Adrenal gland (tissue), 12 donors: ENCODE results near the gene MGRN1. TPM values are rescaled to one million over a fixed set of nuclear protein-coding genes. Genes with fewer than 3 reads are reported as not detected.

Experiments used
- DNase-seq, 7 donors: peaks; one replicate each; pipeline ENCODE4 v3.0.0-alpha.2; 2019 to 2020
- H3K27ac ChIP-seq, 5 donors: fragments of 200-600 bp; sonication (generic) in 4 of 5; 1 replicate in 3 of 5; 2 replicates in 2 of 5; pipeline versions ENCODE4 v1.5.1 to v1.8.0; 2016 to 2020; ENCODE audit warnings: mild to moderate bottlenecking in 1 of 5
- H3K27me3 ChIP-seq: fragments of 200-600 bp; 2 replicates; pipeline ENCODE4 v1.8.0; 2021
- H3K36me3 ChIP-seq, 2 donors: fragments of 200-600 bp; replicated peaks in 1 of 2; 1 replicate in 1 of 2; 2 replicates in 1 of 2; pipeline versions ENCODE4 v1.5.1 to v1.8.0; 2018 to 2022
- H3K4me1 ChIP-seq, 2 donors: fragments of 200-600 bp; replicated peaks in 1 of 2; 1 replicate in 1 of 2; 2 replicates in 1 of 2; pipeline versions ENCODE4 v1.5.1 to v1.8.0; 2018 to 2021
- H3K4me3 ChIP-seq, 4 donors: fragments of 200-600 bp; sonication (generic) in 3 of 4; one replicate each; pipeline ENCODE4 v1.5.1; 2016 to 2018
- H3K9me3 ChIP-seq, 3 donors: fragments of 200-600 bp; sonication (generic) in 1 of 3; replicated peaks in 1 of 3; 1 replicate in 2 of 3; 2 replicates in 1 of 3; pipeline versions ENCODE4 v1.5.1 to v1.8.0; 2016 to 2021
- CTCF ChIP-seq, 6 experiments: fragments of 450-650 bp in 4 of 6; fragments of 200-600 bp in 2 of 6; sonication (generic) in 1 of 6; IDR thresholded peaks; 1 replicate in 5 of 6; 2 replicates in 1 of 6; pipeline versions ENCODE4 v1.5.1 to v1.8.0; 2016 to 2021; ENCODE audit warnings: antibody characterized with exemption in 6 of 6, mild to moderate bottlenecking in 2 of 6, moderate library complexity in 1 of 6
- POLR2A ChIP-seq, 2 donors: fragments of 450-650 bp; IDR thresholded peaks; one replicate each; pipeline ENCODE4 v1.6.1; 2017; ENCODE audit warnings: antibody characterized with exemption in 2 of 2, mild to moderate bottlenecking in 2 of 2, moderate library complexity in 1 of 2
- WGBS, 4 donors: extraction: QIAGEN DNeasy Blood & Tissue Kit in 2 of 4; methylation state at CpG; one replicate each; pipeline versions ENCODE4 v1.1.5 to v1.1.7; 2013 to 2017; 5-methylcytosine and 5-hydroxymethylcytosine counted together
- intact Hi-C, 2 donors: fragments of 100-400 bp; cut with DNase I; formaldehyde crosslinking; loops; one replicate each; pipeline versions ENCODE4 v1.14.1 to v1.15.0; 2022 to 2023
- polyA plus RNA-seq, 3 donors: library from polyadenylated mRNA; stranded (reverse); fragments of 200-250 nt in 2 of 3; fragments of 350-450 nt in 1 of 3; fragmentation: Illumina TruSeq in 1 of 3; extraction: RNeasy Lipid Tissue Mini Kit (QIAGEN cat#74804) in 1 of 3; gene quantifications; one replicate each; pipeline ENCODE4 v1.2.3, GENCODE V29; 2013 to 2014
- total RNA-seq, 9 donors: library from RNA; depleted of rRNA in 4 of 9; stranded (reverse); fragments of >200 nt in 4 of 9; fragments of 120-200 nt in 1 of 9; fragmentation: NEBNext Ultra II Directional in 1 of 9; extraction: Animal tissue kit (Norgen Biotek cat#: 25700) in 1 of 9; gene quantifications; one replicate each; pipeline versions ENCODE4 v1.1.0 to v1.2.4, GENCODE V29; 2013 to 2023
- donor health status: healthy with polysubstance abuse.
- donor health status: Bipolar disorder and iron deficiency.
- donor health status: DM: yes; HTN: yes; CAD: no.
- donor health status: DM: no; HTN: no; CAD: no.
- donor health status: DM: no; HTN: no; CAD: no.
- donor health status: DM: yes; HTN: yes; CAD: no.

MGRN1 gene
- total and polyA plus RNA-seq, 12 donors, result 17.5 to 94.1 (median 58.4) TPM

GRCh38 chr16:4697848-4698291 lies 73.2 kb downstream of the MGRN1 start:
- Histone ChIP-seq H3K27ac (peak overlapping the region in 2 of 5 donors; percentile 44 to 56), H3K4me1 (peaks cover 27 to 34% of the 10 kb centered on the region in 2 donors), H3K4me3 (no peak overlapping the region), H3K27me3 (no peaks in the 10 kb centered on the region), H3K36me3 (peaks cover 0 to 81% of the 10 kb centered on the region in 2 donors), H3K9me3 (no peaks in the 10 kb centered on the region)
- DNase-seq, result no peak
- no peak for TF ChIP-seq CTCF (IDR thresholded peaks at IDR 0.05)
- TF ChIP-seq POLR2A (IDR thresholded peaks at IDR 0.05), result no peak
- intact Hi-C loops, result no loop called here
- 80 to 91% (median 87%) methylated on average over 3 to 9 of the region's 9 CpGs for WGBS, 4 donors

DNA sequence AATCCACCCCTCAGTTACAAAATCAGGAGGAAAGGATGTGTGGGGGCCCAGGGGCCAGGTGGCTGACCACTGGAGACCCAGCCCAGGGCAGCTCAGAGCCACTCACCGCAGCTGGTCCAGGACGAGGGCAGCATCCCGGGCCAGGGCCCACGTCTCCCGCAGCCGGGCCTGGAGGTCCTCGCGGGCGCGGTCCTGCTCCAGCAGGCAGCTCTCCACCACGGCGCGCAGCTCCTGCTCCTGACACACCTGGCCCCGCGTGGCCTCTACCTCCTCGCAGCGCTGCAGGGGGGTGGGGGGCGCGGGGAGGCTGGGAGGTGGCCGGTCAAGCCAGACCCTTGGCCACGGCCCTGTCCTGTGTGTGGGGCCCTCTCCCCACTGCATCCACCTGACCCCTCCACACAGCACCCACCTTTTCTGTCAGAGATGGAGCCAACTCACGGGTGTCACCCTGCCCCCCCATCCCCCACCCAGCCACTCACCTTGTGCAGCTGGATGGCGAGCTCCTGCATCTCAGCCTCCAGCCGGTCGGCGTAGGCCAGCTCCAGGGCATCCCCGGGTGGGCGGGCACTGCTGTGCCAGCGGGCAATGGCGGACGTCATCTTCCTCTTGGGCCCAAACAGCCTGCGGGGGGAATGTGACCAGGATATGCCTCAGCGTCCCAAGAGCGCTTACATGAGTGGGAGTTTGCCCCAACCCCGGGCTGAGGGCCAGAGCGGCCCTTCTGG lies 73.9 kb downstream of the MGRN1 start:
- intact Hi-C loops, result no loop called here
- Histone ChIP-seq H3K9me3 (no peaks in the 10 kb centered on the region), H3K4me1 (peaks cover 27 to 31% of the 10 kb centered on the region in 2 donors), H3K27ac (no peak overlapping the region), H3K27me3 (no peaks in the 10 kb centered on the region), H3K36me3 (peaks cover 0 to 82% of the 10 kb centered on the region in 2 donors), H3K4me3 (no peak overlapping the region)
- WGBS, 4 donors, result 94 to 97% (median 95%) methylated on average over 14 to 36 of the region's 36 CpGs
- TF ChIP-seq POLR2A (IDR thresholded peaks at IDR 0.05) (no peak), CTCF (IDR thresholded peaks at IDR 0.05) (no peak)
- peak in 2 of 7 donors; percentile 25 to 28 for DNase-seq

- Histone ChIP-seq H3K9me3 (no peaks in the 10 kb centered on the region), H3K36me3 (peaks cover 0 to 88% of the 10 kb centered on the region in 2 donors), H3K27me3 (no peaks in the 10 kb centered on the region), H3K27ac (no peak overlapping the region), H3K4me3 (no peak overlapping the region), H3K4me1 (peaks cover 26 to 31% of the 10 kb centered on the region in 2 donors)
- peak in 1 of 7 donors; percentile 15 for DNase-seq
- 91 to 94% (median 93%) methylated on average over 8 to 19 of the region's 19 CpGs for WGBS, 4 donors
- TF ChIP-seq POLR2A (IDR thresholded peaks at IDR 0.05) (no peak), CTCF (IDR thresholded peaks at IDR 0.05) (no peak)
- intact Hi-C loops, result no loop called here
These were observed 74.5 kb downstream of the MGRN1 start for GRCh38 chr16:4699046-4699556.

DNA sequence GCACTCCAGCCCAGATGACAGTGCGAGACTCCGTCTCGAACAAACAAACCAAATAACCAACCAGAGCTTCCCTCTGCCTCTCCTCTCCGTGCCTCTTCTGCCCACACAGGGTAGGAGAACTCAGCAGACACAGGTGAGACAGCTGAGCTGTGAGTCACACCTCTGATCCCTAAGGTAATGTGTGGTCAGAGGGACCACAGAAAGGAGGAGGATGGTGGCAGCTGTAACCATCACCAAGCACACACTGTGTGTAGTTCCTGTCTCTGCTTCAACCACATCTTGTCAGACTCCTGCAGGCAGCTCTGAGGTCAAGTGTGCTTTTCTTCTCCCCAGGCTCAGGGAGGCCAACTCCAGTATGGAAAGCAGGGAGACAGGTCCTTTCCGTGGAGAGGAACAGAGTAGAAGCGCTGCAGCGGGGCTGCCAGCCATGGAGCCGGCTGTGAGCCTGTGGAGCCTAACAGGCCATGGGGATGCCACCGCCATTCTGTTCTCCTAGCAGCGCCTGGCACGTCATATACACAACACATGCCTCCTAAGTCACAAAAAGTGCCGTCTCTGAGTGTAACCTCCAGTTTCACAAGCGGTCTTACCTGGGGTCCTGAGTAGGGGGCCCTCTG lies 75.9 kb downstream of the MGRN1 start:
- H3K36me3 ChIP-seq, result peaks cover 0 to 88% of the 10 kb centered on the region in 2 donors
- H3K4me1 ChIP-seq, result peaks cover 19 to 21% of the 10 kb centered on the region in 2 donors
- TF ChIP-seq POLR2A (IDR thresholded peaks at IDR 0.05), result no peak
- H3K9me3 ChIP-seq, result no peaks in the 10 kb centered on the region
- H3K27ac ChIP-seq, result no peak overlapping the region
- intact Hi-C loops, result no loop called here
- peak in 1 of 7 donors; percentile 6 for DNase-seq
- no peak overlapping the region for H3K4me3 ChIP-seq
- WGBS, 4 donors, result 95 to 100% (median 96%) methylated on average over 7 to 13 of the region's 13 CpGs
- no peaks in the 10 kb centered on the region for H3K27me3 ChIP-seq
